Activated naive CD8-positive, alpha-beta T cell treated with anti-CD3 and anti-CD28 coated beads for 36 hours (primary cell): Measurements from ENCODE around the gene NUP42. TPM values are rescaled to one million over a fixed set of nuclear protein-coding genes. Genes with fewer than 3 reads are reported as not detected.
"Not testable (repeated sequence)": the region's sequence is repeated elsewhere in the genome, so short reads cannot be mapped to it uniquely, and the experiment has no call there.

Experiments
- DNase-seq: peaks from one replicate; pipeline ENCODE4 v3.0.0; 2021
- H3K27ac Mint-ChIP-seq: one replicate; pipeline ENCODE4 v1.8.0; 2022; ENCODE audit warnings: mild to moderate bottlenecking, moderate library complexity, mixed read lengths
- H3K27me3 Mint-ChIP-seq: one replicate; pipeline ENCODE4 v1.8.0; 2022; ENCODE audit warnings: mild to moderate bottlenecking, mixed read lengths
- H3K36me3 Mint-ChIP-seq: one replicate; pipeline ENCODE4 v1.8.0; 2021; ENCODE audit warnings: mild to moderate bottlenecking, mixed read lengths
- H3K4me1 Mint-ChIP-seq: one replicate; pipeline ENCODE4 v1.8.0; 2021; ENCODE audit warnings: mixed read lengths
- H3K4me3 Mint-ChIP-seq: one replicate; pipeline ENCODE4 v1.8.0; 2022; ENCODE audit warnings: mild to moderate bottlenecking, moderate library complexity, mixed read lengths
- H3K9me3 Mint-ChIP-seq: one replicate; pipeline ENCODE4 v1.8.0; 2022; ENCODE audit warnings: mixed read lengths
- total RNA-seq, 2 experiments: library from RNA; stranded (reverse); gene quantifications; one replicate each; pipeline ENCODE4 v1.2.3, GENCODE V29; 2021

NUP42 gene
- total RNA-seq, 2 experiments from 2014 or later = 43.2 to 48.2 TPM

GRCh38 chr7:23212395-23212794, 30.5 kb downstream of the NUP42 start:
- H3K36me3 Mint-ChIP-seq = no peaks in the 10 kb centered on the region
- H3K27me3 Mint-ChIP-seq = peaks cover 4% of the 10 kb centered on the region
- H3K27ac Mint-ChIP-seq = no peak overlapping the region
- no peak overlapping the region for H3K4me3 Mint-ChIP-seq
- no peak for DNase-seq
- no peaks in the 10 kb centered on the region for H3K9me3 Mint-ChIP-seq
- H3K4me1 Mint-ChIP-seq = no peaks in the 10 kb centered on the region

GRCh38 chr7:23212841-23213240, 31.0 kb downstream of the NUP42 start:
- Mint-ChIP-seq H3K27ac (no peak overlapping the region), H3K27me3 (peaks cover 3% of the 10 kb centered on the region), H3K36me3 (no peaks in the 10 kb centered on the region), H3K4me1 (no peaks in the 10 kb centered on the region), H3K9me3 (no peaks in the 10 kb centered on the region), H3K4me3 (no peak overlapping the region)
- DNase-seq = no peak

GRCh38 chr7:23213755-23214154, 31.9 kb downstream of the NUP42 start:
- H3K27me3 Mint-ChIP-seq = peaks cover 3% of the 10 kb centered on the region
- no peak overlapping the region for H3K4me3 Mint-ChIP-seq
- H3K9me3 Mint-ChIP-seq = no peaks in the 10 kb centered on the region
- DNase-seq = no peak
- no peaks in the 10 kb centered on the region for H3K4me1 Mint-ChIP-seq
- no peaks in the 10 kb centered on the region for H3K36me3 Mint-ChIP-seq
- H3K27ac Mint-ChIP-seq = no peak overlapping the region

GRCh38 chr7:23214423-23214822, 32.6 kb downstream of the NUP42 start:
- Mint-ChIP-seq H3K27me3 (peaks cover 3% of the 10 kb centered on the region), H3K4me1 (no peaks in the 10 kb centered on the region), H3K27ac (no peak overlapping the region), H3K36me3 (no peaks in the 10 kb centered on the region), H3K4me3 (no peak overlapping the region), H3K9me3 (no peaks in the 10 kb centered on the region)
- DNase-seq = no peak

GRCh38 chr7:23214938-23215337, 33.1 kb downstream of the NUP42 start:
- no peaks in the 10 kb centered on the region for H3K4me1 Mint-ChIP-seq
- no peak for DNase-seq
- peaks cover 3% of the 10 kb centered on the region for H3K27me3 Mint-ChIP-seq
- no peaks in the 10 kb centered on the region for H3K36me3 Mint-ChIP-seq
- no peaks in the 10 kb centered on the region for H3K9me3 Mint-ChIP-seq
- no peak overlapping the region for H3K4me3 Mint-ChIP-seq
- no peak overlapping the region for H3K27ac Mint-ChIP-seq

- H3K9me3 Mint-ChIP-seq = no peaks in the 10 kb centered on the region
- H3K27me3 Mint-ChIP-seq = peaks cover 3% of the 10 kb centered on the region
- H3K4me3 Mint-ChIP-seq = no peak overlapping the region
- H3K4me1 Mint-ChIP-seq = no peaks in the 10 kb centered on the region
- DNase-seq = no peak
- H3K36me3 Mint-ChIP-seq = no peaks in the 10 kb centered on the region
- no peak overlapping the region for H3K27ac Mint-ChIP-seq
These were observed 34.2 kb downstream of the NUP42 start for GRCh38 chr7:23216021-23216420.

GRCh38 chr7:23218196-23218595, 36.3 kb downstream of the NUP42 start:
- Mint-ChIP-seq H3K27me3 (peaks cover 3% of the 10 kb centered on the region), H3K36me3 (no peaks in the 10 kb centered on the region), H3K4me1 (no peaks in the 10 kb centered on the region), H3K27ac (no peak overlapping the region), H3K4me3 (no peak overlapping the region), H3K9me3 (no peaks in the 10 kb centered on the region)
- DNase-seq = no peak

GRCh38 chr7:23220690-23221305, 39.0 kb downstream of the NUP42 start:
- no peaks in the 10 kb centered on the region for H3K36me3 Mint-ChIP-seq
- no peaks in the 10 kb centered on the region for H3K4me1 Mint-ChIP-seq
- no peaks in the 10 kb centered on the region for H3K9me3 Mint-ChIP-seq
- H3K27me3 Mint-ChIP-seq = peaks cover 3% of the 10 kb centered on the region
- no peak overlapping the region for H3K4me3 Mint-ChIP-seq
- no peak overlapping the region for H3K27ac Mint-ChIP-seq
- no peak for DNase-seq

GRCh38 chr7:23222439-23223030, 40.7 kb downstream of the NUP42 start:
- H3K27me3 Mint-ChIP-seq = peaks cover 2% of the 10 kb centered on the region
- H3K36me3 Mint-ChIP-seq = no peaks in the 10 kb centered on the region
- no peak overlapping the region for H3K4me3 Mint-ChIP-seq
- H3K27ac Mint-ChIP-seq = no peak overlapping the region
- H3K4me1 Mint-ChIP-seq = no peaks in the 10 kb centered on the region
- no peaks in the 10 kb centered on the region for H3K9me3 Mint-ChIP-seq
- DNase-seq = no peak

GRCh38 chr7:23224364-23224763, 42.5 kb downstream of the NUP42 start:
- H3K36me3 Mint-ChIP-seq, H3K4me1 Mint-ChIP-seq, H3K9me3 Mint-ChIP-seq, DNase-seq, H3K27me3 Mint-ChIP-seq, H3K4me3 Mint-ChIP-seq, H3K27ac Mint-ChIP-seq: not testable (repeated sequence)

- H3K27ac Mint-ChIP-seq = no peak overlapping the region
- no peak for DNase-seq
- H3K9me3 Mint-ChIP-seq = peaks cover 4% of the 10 kb centered on the region
- no peaks in the 10 kb centered on the region for H3K4me1 Mint-ChIP-seq
- H3K4me3 Mint-ChIP-seq = no peak overlapping the region
- H3K27me3 Mint-ChIP-seq = no peaks in the 10 kb centered on the region
- no peaks in the 10 kb centered on the region for H3K36me3 Mint-ChIP-seq
These were observed 45.1 kb downstream of the NUP42 start for GRCh38 chr7:23226844-23227450.

- Mint-ChIP-seq H3K4me3 (no peak overlapping the region), H3K27ac (no peak overlapping the region), H3K36me3 (no peaks in the 10 kb centered on the region), H3K9me3 (peaks cover 4% of the 10 kb centered on the region), H3K27me3 (no peaks in the 10 kb centered on the region), H3K4me1 (no peaks in the 10 kb centered on the region)
- no peak for DNase-seq
These were observed 46.6 kb downstream of the NUP42 start for GRCh38 chr7:23228412-23228811.

GRCh38 chr7:23230641-23231101, 48.8 kb downstream of the NUP42 start:
- peaks cover 3% of the 10 kb centered on the region for H3K4me1 Mint-ChIP-seq
- DNase-seq = no peak
- H3K27me3 Mint-ChIP-seq = no peaks in the 10 kb centered on the region
- H3K9me3 Mint-ChIP-seq = peaks cover 4% of the 10 kb centered on the region
- H3K4me3 Mint-ChIP-seq = no peak overlapping the region
- H3K27ac Mint-ChIP-seq = no peak overlapping the region
- H3K36me3 Mint-ChIP-seq = no peaks in the 10 kb centered on the region

GRCh38 chr7:23232966-23233365, 51.1 kb downstream of the NUP42 start:
- no peak overlapping the region for H3K4me3 Mint-ChIP-seq
- peaks cover 3% of the 10 kb centered on the region for H3K4me1 Mint-ChIP-seq
- no peaks in the 10 kb centered on the region for H3K27me3 Mint-ChIP-seq
- no peaks in the 10 kb centered on the region for H3K36me3 Mint-ChIP-seq
- DNase-seq = no peak
- no peak overlapping the region for H3K27ac Mint-ChIP-seq
- peaks cover 4% of the 10 kb centered on the region for H3K9me3 Mint-ChIP-seq

GRCh38 chr7:23234569-23235296, 52.9 kb downstream of the NUP42 start:
- no peaks in the 10 kb centered on the region for H3K9me3 Mint-ChIP-seq
- peaks cover 3% of the 10 kb centered on the region for H3K4me1 Mint-ChIP-seq
- H3K27me3 Mint-ChIP-seq = no peaks in the 10 kb centered on the region
- no peak for DNase-seq
- H3K27ac Mint-ChIP-seq = no peak overlapping the region
- no peak overlapping the region for H3K4me3 Mint-ChIP-seq
- no peaks in the 10 kb centered on the region for H3K36me3 Mint-ChIP-seq
